Retinal pigment epithelial cell (primary cell): ENCODE data around the gene CLSTN1.
A peak's percentile ranks its signal among the peaks of the same experiment; 100 is the strongest.

Source experiments
- DNase-seq: peaks from one replicate; pipeline ENCODE4 v3.0.0-alpha.2; 2010; ENCODE audit warnings: low read depth
- H3K4me3 ChIP-seq: 2 replicates; pipeline ENCODE4 v1.5.1; 2011; ENCODE audit warnings: mild to moderate bottlenecking, low read length, control low read depth, moderate library complexity
- CTCF ChIP-seq: conservative IDR thresholded peaks from 2 replicates; pipeline ENCODE4 v1.5.1; 2011; ENCODE audit warnings: low read depth, low read length, control low read depth, inconsistent platforms

The CLSTN1 gene

GRCh38 chr1:9700340-9700739 is 123.4 kb downstream of the CLSTN1 start:
- TF ChIP-seq CTCF: no peak
- no peak for DNase-seq
- H3K4me3 ChIP-seq: no peak overlapping the region

GRCh38 chr1:9699361-9699760 is 124.4 kb downstream of the CLSTN1 start:
- DNase-seq: no peak
- TF ChIP-seq CTCF: no peak
- H3K4me3 ChIP-seq: no peak overlapping the region

GRCh38 chr1:9696793-9697192 is 127.0 kb downstream of the CLSTN1 start:
- no peak overlapping the region for H3K4me3 ChIP-seq
- no peak for TF ChIP-seq CTCF
- no peak for DNase-seq

GRCh38 chr1:9691691-9692090 is 132.1 kb downstream of the CLSTN1 start:
- no peak for DNase-seq
- no peak overlapping the region for H3K4me3 ChIP-seq
- TF ChIP-seq CTCF: no peak

GRCh38 chr1:9691108-9691445 is 132.7 kb downstream of the CLSTN1 start:
- DNase-seq: no peak

GRCh38 chr1:9690440-9691107 is 133.2 kb downstream of the CLSTN1 start:
- H3K4me3 ChIP-seq: peak overlapping the region; percentile 60
- no peak for TF ChIP-seq CTCF
- DNase-seq: no peak

More at GRCh38 chr1:9691108-9691445, 132.7 kb downstream of the CLSTN1 start:
- no peak overlapping the region for H3K4me3 ChIP-seq
- no peak for TF ChIP-seq CTCF

GRCh38 chr1:9689971-9690381 is 133.8 kb downstream of the CLSTN1 start:
- no peak for TF ChIP-seq CTCF
- H3K4me3 ChIP-seq: peak overlapping the region; percentile 60
- DNase-seq: no peak
